HepG2 (cell line): ENCODE data around the gene CFAP119. TPM values are rescaled to one million over a fixed set of nuclear protein-coding genes. Genes with fewer than 3 reads are reported as not detected.

Experiments used
- AKAP8 ChIP-seq: sonication (generic); formaldehyde crosslinking; IDR thresholded peaks from 2 replicates; pipeline ENCODE4 v1.5.1; 2020; ENCODE audit warnings: mild to moderate bottlenecking, missing genetic modification reagents
- BRF2 ChIP-seq: sonication (generic); formaldehyde crosslinking; IDR thresholded peaks from 2 replicates; pipeline ENCODE4 v1.8.1; 2022; ENCODE audit warnings: mild to moderate bottlenecking, missing genetic modification reagents
- NCOR1 ChIP-seq: fragments of 200-600 bp; sonication (generic); IDR thresholded peaks from 2 replicates; pipeline ENCODE4 v1.7.0; 2017; ENCODE audit warnings: antibody characterized with exemption, low read length, borderline replicate concordance
- POLR2AphosphoS2 ChIP-seq: IDR thresholded peaks from 2 replicates; pipeline ENCODE4 v1.6.1; 2011; ENCODE audit warnings: low read depth, low read length, improper control_type of control experiment
- PPARG ChIP-seq: conservative IDR thresholded peaks from 2 replicates; pipeline ENCODE4 v1.6.1; 2016; ENCODE audit warnings: missing biosample characterization, missing genetic modification reagents
- SMAD1 ChIP-seq: sonication (generic); formaldehyde crosslinking; IDR thresholded peaks from 2 replicates; pipeline ENCODE4 v1.4.0; 2020; ENCODE audit warnings: missing genetic modification reagents, low read depth, mild to moderate bottlenecking, borderline replicate concordance
- TFDP1 ChIP-seq: IDR thresholded peaks from 2 replicates; pipeline ENCODE4 v1.6.1; 2016; ENCODE audit warnings: missing compliant biosample characterization, missing genetic modification reagents, borderline replicate concordance
- ZNF124 ChIP-seq: sonication (generic); formaldehyde crosslinking; IDR thresholded peaks from 2 replicates; pipeline ENCODE4 v1.4.0; 2020; ENCODE audit warnings: missing genetic modification reagents
- ZNF230 ChIP-seq: sonication (generic); formaldehyde crosslinking; IDR thresholded peaks from 2 replicates; pipeline ENCODE4 v1.4.0; 2020; ENCODE audit warnings: mild to moderate bottlenecking, missing genetic modification reagents
- ZNF251 ChIP-seq: sonication (generic); formaldehyde crosslinking; IDR thresholded peaks from 2 replicates; pipeline ENCODE4 v1.9.0; 2021; ENCODE audit warnings: mild to moderate bottlenecking, missing genetic modification reagents
- ZNF329 ChIP-seq: sonication (generic); formaldehyde crosslinking; IDR thresholded peaks from 2 replicates; pipeline ENCODE4 v1.9.0; 2021; ENCODE audit warnings: low read depth, mild to moderate bottlenecking, missing genetic modification reagents
- ZNF597 ChIP-seq: sonication (generic); formaldehyde crosslinking; IDR thresholded peaks from 2 replicates; pipeline ENCODE4 v1.5.0; 2020; ENCODE audit warnings: missing genetic modification reagents
- ZNF772 ChIP-seq: sonication (generic); formaldehyde crosslinking; IDR thresholded peaks from 2 replicates; pipeline ENCODE4 v1.5.0; 2020; ENCODE audit warnings: mild to moderate bottlenecking, missing genetic modification reagents
- ZNF891 ChIP-seq: sonication (generic); formaldehyde crosslinking; IDR thresholded peaks from 2 replicates; pipeline ENCODE4 v1.5.0; 2020; ENCODE audit warnings: mild to moderate bottlenecking, missing genetic modification reagents
- polyA plus RNA-seq, 8 experiments: library from polyadenylated mRNA; depleted of rRNA in 3 of 8; stranded (reverse) in 7 of 8; unstranded in 1 of 8; fragments of >200 nt; fragmentation: Illumina TruSeq in 4 of 8; extraction: Trizol in 4 of 8; gene quantifications; 2 replicates each; pipeline versions ENCODE4 v1.2.1 to v1.2.3, GENCODE V29; 2011 to 2016; ENCODE audit warnings: low read depth in 4 of 8, missing spikeins in 1 of 8, mixed read lengths in 1 of 8; ENCODE audit not compliant: insufficient read depth in 1 of 8
- total RNA-seq, 5 experiments: library from RNA; depleted of rRNA; stranded (reverse); fragments of >200 nt; fragmentation: Illumina TruSeq; extraction: Trizol; gene quantifications; 2 replicates each; pipeline ENCODE4 v1.2.3, GENCODE V29; 2016; ENCODE audit warnings: low read depth in 1 of 5
- TF ChIP-seq, protein P1 (sequence below): sonication (generic); formaldehyde crosslinking; IDR thresholded peaks from 2 replicates; pipeline ENCODE4 v1.4.0; 2020; ENCODE audit warnings: missing genetic modification reagents

CFAP119 gene
- total and polyA plus RNA-seq, 2 of the 13 experiments (the other 11 are each of a cell fraction or from before 2014, with no cell fraction given), result 6.4 TPM

DNA sequence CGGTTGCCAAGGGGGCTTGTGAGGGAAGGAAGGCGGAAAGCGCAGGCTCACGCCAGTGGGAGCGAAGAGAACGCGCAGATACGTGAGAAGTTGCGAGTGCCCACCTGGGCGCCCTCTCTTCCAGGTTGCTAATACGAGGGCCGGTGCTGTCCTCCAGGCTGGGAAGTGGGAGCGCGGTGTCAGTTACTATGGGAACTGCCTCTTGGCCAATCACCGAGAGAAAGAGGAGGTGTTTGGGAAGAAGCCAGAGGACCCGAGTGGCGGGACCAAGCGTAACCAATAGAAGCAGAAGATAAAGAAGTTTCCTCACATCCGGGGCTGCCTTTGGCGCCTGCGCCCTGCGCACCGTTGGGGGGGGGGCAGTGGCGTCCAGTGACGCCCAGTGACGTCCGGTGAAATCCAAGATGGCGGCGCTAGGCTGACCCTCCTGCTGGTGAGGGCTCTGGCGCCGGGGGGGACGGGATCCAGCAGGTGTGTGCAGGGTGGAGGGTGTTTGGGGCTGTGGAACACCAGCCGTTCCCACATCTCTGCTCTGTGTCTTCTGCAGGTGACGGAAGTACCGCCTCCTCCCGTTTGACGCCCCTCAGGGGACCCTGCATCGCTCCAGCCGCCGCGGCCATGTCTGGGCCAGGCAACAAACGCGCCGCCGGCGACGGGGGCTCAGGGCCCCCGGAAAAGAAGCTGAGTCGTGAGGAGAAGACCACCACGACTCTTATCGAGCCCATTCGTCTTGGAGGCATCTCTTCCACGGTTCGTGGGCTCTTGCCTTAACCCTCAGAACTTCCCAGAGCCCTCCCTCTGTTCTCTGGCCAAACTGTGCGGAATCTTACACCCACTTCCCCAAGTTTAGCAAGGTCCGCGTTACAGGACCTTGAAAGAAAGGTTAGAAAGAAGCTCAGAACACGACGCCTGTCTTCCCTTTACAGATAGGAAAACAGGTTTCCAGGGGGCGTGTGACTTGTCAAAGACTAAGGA lies at the start of gene CFAP119, which contains the start of gene RNF40 (continued):
- TF ChIP-seq ZNF891 (CRISPR knock-in tag), result peak; percentile 68
- TF ChIP-seq NCOR1, result peak; percentile 36; the same call in 1 of the 2 replicates
- TF ChIP-seq POLR2AphosphoS2, result no peak
- TF ChIP-seq BRF2 (CRISPR knock-in tag), result peak; percentile 79
- TF ChIP-seq PPARG (CRISPR knock-in tag), result 0 out of 2 replicates have a peak, but pooled peaks have one; percentile 1
- TF ChIP-seq ZNF597 (CRISPR knock-in tag), result 0 out of 2 replicates have a peak, but pooled peaks have one; percentile 68
- TF ChIP-seq TFDP1 (CRISPR knock-in tag), result peak; percentile 82; the same call in 1 of the 2 replicates
- TF ChIP-seq SMAD1 (CRISPR knock-in tag), result no peak
- TF ChIP-seq AKAP8 (CRISPR knock-in tag), result no peak
- TF ChIP-seq, protein P1, sequence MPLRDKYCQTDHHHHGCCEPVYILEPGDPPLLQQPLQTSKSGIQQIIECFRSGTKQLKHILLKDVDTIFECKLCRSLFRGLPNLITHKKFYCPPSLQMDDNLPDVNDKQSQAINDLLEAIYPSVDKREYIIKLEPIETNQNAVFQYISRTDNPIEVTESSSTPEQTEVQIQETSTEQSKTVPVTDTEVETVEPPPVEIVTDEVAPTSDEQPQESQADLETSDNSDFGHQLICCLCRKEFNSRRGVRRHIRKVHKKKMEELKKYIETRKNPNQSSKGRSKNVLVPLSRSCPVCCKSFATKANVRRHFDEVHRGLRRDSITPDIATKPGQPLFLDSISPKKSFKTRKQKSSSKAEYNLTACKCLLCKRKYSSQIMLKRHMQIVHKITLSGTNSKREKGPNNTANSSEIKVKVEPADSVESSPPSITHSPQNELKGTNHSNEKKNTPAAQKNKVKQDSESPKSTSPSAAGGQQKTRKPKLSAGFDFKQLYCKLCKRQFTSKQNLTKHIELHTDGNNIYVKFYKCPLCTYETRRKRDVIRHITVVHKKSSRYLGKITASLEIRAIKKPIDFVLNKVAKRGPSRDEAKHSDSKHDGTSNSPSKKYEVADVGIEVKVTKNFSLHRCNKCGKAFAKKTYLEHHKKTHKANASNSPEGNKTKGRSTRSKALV (CRISPR knock-in tag), result peak; percentile 26; the same call in 1 of the 2 replicates
- peak; percentile 81 for TF ChIP-seq ZNF329 (CRISPR knock-in tag)
- TF ChIP-seq ZNF124, result 0 out of 2 replicates have a peak, but pooled peaks have one; percentile 69
- TF ChIP-seq ZNF772, result peak; percentile 51; the same call in 1 of the 2 replicates
- peak; percentile 21; the same call in 1 of the 2 replicates for TF ChIP-seq ZNF230 (CRISPR knock-in tag)
- peak; percentile 18; the same call in 1 of the 2 replicates for TF ChIP-seq ZNF251 (CRISPR knock-in tag)
